Endothelial cell of umbilical vein (primary cell): ENCODE results near the gene RIC8A. TPM values are rescaled to one million over a fixed set of nuclear protein-coding genes. Genes with fewer than 3 reads are reported as not detected.

Experiments
- BruUV-seq: library from RNA; stranded (reverse); fragments of 400-500 nt; replicated peaks from 2 replicates; lab custom pipeline; 2021; lab: Mats Ljungman, UMichigan
- CTCF ChIA-PET: fragments of 300-600, 350-600 bp; sonication (Branson Sonifier 250); formaldehyde crosslinking; loops from one replicate; lab custom pipeline; 2021; ENCODE audit warnings: antibody characterized with exemption, inconsistent platforms; lab: Charles Lee
- POLR2A ChIA-PET: fragments of 300-600, 350-600 bp; sonication (Branson Sonifier 250); formaldehyde crosslinking; loops from one replicate; lab custom pipeline; 2021; ENCODE audit warnings: antibody characterized with exemption, inconsistent platforms; lab: Charles Lee
- DNase-seq: peaks from one replicate; pipeline ENCODE4 v3.0.0-alpha.2; 2011; ENCODE audit warnings: low read depth, low spot score
- FAIRE-seq: peaks from 2 replicates; lab custom pipeline; 2011; peaks lifted over from hg19 to GRCh38; lab: Jason Lieb, UNC
- H2AFZ ChIP-seq: 2 replicates; pipeline ENCODE4 v1.6.0; 2012; ENCODE audit warnings: low read depth, low read length, control low read depth, inconsistent platforms
- H3K27ac ChIP-seq: 2 replicates; pipeline ENCODE4 v1.5.1; 2011; ENCODE audit warnings: low read depth, mild to moderate bottlenecking, control low read depth, low read length, moderate library complexity; ENCODE audit not compliant: insufficient read depth
- H3K27me3 ChIP-seq, 2 experiments: 2 replicates each; pipeline versions ENCODE4 v1.6.0 to v1.6.1; 2011; ENCODE audit warnings: low read length in 2 of 2, mixed read lengths in 1 of 2; ENCODE audit not compliant: control insufficient read depth in 2 of 2, insufficient read depth in 2 of 2
- H3K36me3 ChIP-seq, 2 experiments: 2 replicates in 1 of 2; 3 replicates in 1 of 2; pipeline ENCODE4 v1.5.1; 2011; ENCODE audit warnings: low read length in 2 of 2, mild to moderate bottlenecking in 1 of 2, moderate library complexity in 1 of 2; ENCODE audit not compliant: control insufficient read depth in 2 of 2, insufficient read depth in 2 of 2; ENCODE audit errors: extremely low read depth in 1 of 2
- H3K4me1 ChIP-seq: 3 replicates; pipeline ENCODE4 v1.5.1; 2011; ENCODE audit warnings: mild to moderate bottlenecking, low read length; ENCODE audit not compliant: control insufficient read depth, insufficient read depth; ENCODE audit errors: extremely low read depth
- H3K4me2 ChIP-seq: 2 replicates; pipeline ENCODE4 v1.6.1; 2011; ENCODE audit warnings: low read length, control low read depth, mixed read lengths; ENCODE audit not compliant: insufficient read depth
- H3K4me3 ChIP-seq, 3 experiments: fragments of 200-600 bp in 1 of 3; sonication (generic), shearing (Covaris generic) in 1 of 3; replicated peaks in 1 of 3; 2 replicates each; pipeline ENCODE4 v1.5.1; 2011 to 2016; ENCODE audit warnings: control low read depth in 3 of 3, low read length in 3 of 3, mild to moderate bottlenecking in 2 of 3, inconsistent platforms in 1 of 3, low read depth in 1 of 3, moderate library complexity in 1 of 3; ENCODE audit not compliant: insufficient read depth in 1 of 3
- H3K79me2 ChIP-seq: 2 replicates; pipeline ENCODE4 v1.6.0; 2012; ENCODE audit warnings: low read length, inconsistent platforms; ENCODE audit not compliant: control insufficient read depth, insufficient read depth
- H3K9ac ChIP-seq: replicated peaks from 2 replicates; pipeline ENCODE3; 2011; ENCODE audit warnings: low read length, control low read depth; ENCODE audit not compliant: insufficient read depth; ENCODE audit errors: extremely low read depth
- H3K9me1 ChIP-seq: replicated peaks from 3 replicates; pipeline ENCODE4 v1.6.0; 2011; ENCODE audit warnings: mild to moderate bottlenecking, low read length; ENCODE audit not compliant: control insufficient read depth, insufficient read depth; ENCODE audit errors: extremely low read depth
- H3K9me3 ChIP-seq: replicated peaks from 2 replicates; pipeline ENCODE4 v1.5.1; 2012; ENCODE audit warnings: low read length, inconsistent platforms; ENCODE audit not compliant: control insufficient read depth, insufficient read depth
- H4K20me1 ChIP-seq: replicated peaks from 2 replicates; pipeline ENCODE3; 2011; ENCODE audit warnings: mild to moderate bottlenecking, low read length; ENCODE audit not compliant: control insufficient read depth, insufficient read depth; ENCODE audit errors: extremely low read depth
- CTCF ChIP-seq, 2 donors: IDR thresholded peaks; 1 replicate in 1 of 2; 2 replicates in 1 of 2; pipeline ENCODE4 v1.5.1; 2011; ENCODE audit warnings: low read length in 2 of 2, mild to moderate bottlenecking in 2 of 2, moderate library complexity in 2 of 2, control low read depth in 1 of 2, inconsistent platforms in 1 of 2, low read depth in 1 of 2; ENCODE audit not compliant: insufficient read depth in 1 of 2; ENCODE audit errors: extremely low read depth in 1 of 2
- EZH2 ChIP-seq: IDR thresholded peaks from 2 replicates; pipeline ENCODE4 v1.6.1; 2012; ENCODE audit warnings: borderline replicate concordance, low read depth, mild to moderate bottlenecking, moderate library complexity, low read length, inconsistent platforms; ENCODE audit not compliant: severe bottlenecking
- FOS ChIP-seq: IDR thresholded peaks from 2 replicates; pipeline ENCODE4 v1.6.1; 2011; ENCODE audit warnings: mild to moderate bottlenecking, low read length, moderate library complexity, borderline replicate concordance; ENCODE audit not compliant: insufficient read depth
- GATA2 ChIP-seq: IDR thresholded peaks from 2 replicates; pipeline ENCODE4 v1.7.0; 2011; ENCODE audit warnings: low read depth, mild to moderate bottlenecking, moderate library complexity, mixed read lengths, low read length; ENCODE audit not compliant: insufficient read length, insufficient read depth
- JUN ChIP-seq: IDR thresholded peaks from 2 replicates; pipeline ENCODE4 v1.6.1; 2011; ENCODE audit warnings: borderline replicate concordance, low read depth; ENCODE audit not compliant: insufficient read length, insufficient read depth
- MAX ChIP-seq: IDR thresholded peaks from 2 replicates; pipeline ENCODE4 v1.6.1; 2011; ENCODE audit not compliant: insufficient read depth, insufficient read length
- MYC ChIP-seq: IDR thresholded peaks from one replicate; pipeline ENCODE4 v1.6.1; 2011; ENCODE audit warnings: mild to moderate bottlenecking, low read depth, low read length
- POLR2A ChIP-seq: IDR thresholded peaks from 2 replicates; pipeline ENCODE4 v1.6.1; 2012; ENCODE audit warnings: low read depth, mild to moderate bottlenecking, control low read depth, low read length
- POLR2AphosphoS5 ChIP-seq: IDR thresholded peaks from 2 replicates; pipeline ENCODE4 v1.6.1; 2012; ENCODE audit warnings: low read depth, mild to moderate bottlenecking, control low read depth, low read length, moderate library complexity; ENCODE audit not compliant: insufficient read depth
- dilution Hi-C: fragments of 300-500 bp; cut with MboI; formaldehyde crosslinking; loops from one replicate; pipeline ENCODE4 v1.15.0; 2019; ENCODE audit warnings: low sequenced_read_pairs; ENCODE audit not compliant: extremely low pct_ligation_motif_present
- intact Hi-C: fragments of 100-400 bp; cut with micrococcal nuclease; formaldehyde crosslinking; loops from one replicate; pipeline ENCODE4 v1.10.0; 2022
- polyA plus RNA-seq, 4 experiments: library from polyadenylated mRNA; depleted of rRNA in 3 of 4; stranded (reverse) in 3 of 4; unstranded in 1 of 4; fragments of >200 nt; gene quantifications; 2 replicates each; pipeline versions ENCODE4 v1.2.1 to v1.2.3, GENCODE V29; 2011 to 2012; ENCODE audit warnings: missing spikeins in 1 of 4
- total RNA-seq: library from RNA; stranded (reverse); gene quantifications from 2 replicates; pipeline ENCODE4 v1.2.3, GENCODE V29; 2021

Gene RIC8A
- total and polyA plus RNA-seq, 2 donors (not counting 3 experiments of a cell fraction or from before 2014, with no cell fraction given) = 112 to 143 TPM

- ChIA-PET CTCF (no interaction called here), POLR2A (no interaction called here)
- peak overlapping the region in 2 of 3 experiments; percentile 44 to 84 for H3K4me3 ChIP-seq
- no peaks in the 10 kb centered on the region for H4K20me1 ChIP-seq
- peaks cover 0 to 2% of the 10 kb centered on the region in 2 experiments for H3K36me3 ChIP-seq
- no peaks in the 10 kb centered on the region for H3K9me1 ChIP-seq
- no peak for TF ChIP-seq EZH2
- no peak for TF ChIP-seq POLR2A
- TF ChIP-seq MYC = no peak
- no peak for TF ChIP-seq FOS
- TF ChIP-seq POLR2AphosphoS5 = no peak
- TF ChIP-seq GATA2 = no peak
- TF ChIP-seq CTCF (IDR thresholded peaks at IDR 0.05; ENCODE audit: extremely low read depth in 1 of 2, insufficient read depth in 1 of 2, low read depth in 1 of 2, low read length in 2 of 2) = no peak
- TF ChIP-seq MAX = no peak
- TF ChIP-seq JUN = no peak
- H2AFZ ChIP-seq = no peak overlapping the region
- H3K4me1 ChIP-seq = peaks cover 16% of the 10 kb centered on the region
- no peak overlapping the region for H3K27ac ChIP-seq
- H3K79me2 ChIP-seq = peaks cover 32% of the 10 kb centered on the region
- peak overlapping the region; percentile 73 for H3K4me2 ChIP-seq
- no peaks in the 10 kb centered on the region for H3K27me3 ChIP-seq
- dilution Hi-C loops (no loop called here), intact Hi-C loops (loop anchor here (5.0 kb wide), 1 partner anchor 72 kb away; the partner anchor contains the start of gene IFITM2)
- no peak for DNase-seq
- H3K9ac ChIP-seq = no peak overlapping the region
- FAIRE-seq = peak; percentile 18
- H3K9me3 ChIP-seq = no peaks in the 10 kb centered on the region
- BruUV-seq = no TSS peak
These were observed 27.7 kb downstream of the RIC8A start for GRCh38 chr11:235180-235579.
